ENCODE data around the gene MYLK.

The MYLK gene

GRCh38 chr3:123861081-123861836, 22.9 kb downstream of the MYLK start:
- no peak for DNase-seq (ENCODE audit: low read depth in 1 of 2, low spot score in 1 of 2)
- Histone ChIP-seq H3K27ac (replicated peaks) (no peak overlapping the region), H3K27me3 (ENCODE audit: insufficient read depth, poor library complexity, severe bottlenecking) (no peaks in the 10 kb centered on the region), H3K4me3 (replicated peaks; ENCODE audit: insufficient read depth, low read length) (no peak overlapping the region)
- no peak for TF ChIP-seq CTCF (IDR thresholded peaks at IDR 0.05; ENCODE audit: insufficient read depth, low read length)
- no peak for TF ChIP-seq GABPA (IDR thresholded peaks at IDR 0.05; ENCODE audit: low read depth)
- TF ChIP-seq SPI1 (IDR thresholded peaks at IDR 0.05; ENCODE audit: borderline replicate concordance, low read depth) = no peak
- TF ChIP-seq POLR2AphosphoS5 (IDR thresholded peaks at IDR 0.05; ENCODE audit: low read depth) = no peak
- TF ChIP-seq REST (IDR thresholded peaks at IDR 0.05; ENCODE audit: insufficient replicate concordance, low read depth) = no peak

GRCh38 chr3:123859177-123859576, 25.0 kb downstream of the MYLK start:
- no peak for TF ChIP-seq POLR2AphosphoS5 (IDR thresholded peaks at IDR 0.05; ENCODE audit: low read depth)
- TF ChIP-seq CTCF (IDR thresholded peaks at IDR 0.05; ENCODE audit: insufficient read depth, low read length) = no peak
- TF ChIP-seq SPI1 (IDR thresholded peaks at IDR 0.05; ENCODE audit: borderline replicate concordance, low read depth) = no peak
- TF ChIP-seq GABPA (IDR thresholded peaks at IDR 0.05; ENCODE audit: low read depth) = no peak
- TF ChIP-seq REST (IDR thresholded peaks at IDR 0.05; ENCODE audit: insufficient replicate concordance, low read depth) = no peak
- H3K27ac ChIP-seq (replicated peaks) = no peak overlapping the region
- H3K27me3 ChIP-seq (ENCODE audit: insufficient read depth, poor library complexity, severe bottlenecking) = no peaks in the 10 kb centered on the region
- no peak overlapping the region for H3K4me3 ChIP-seq (replicated peaks; ENCODE audit: insufficient read depth, low read length)
- no peak for DNase-seq (ENCODE audit: low read depth in 1 of 2, low spot score in 1 of 2)

- H3K27ac ChIP-seq (replicated peaks) = no peak overlapping the region
- DNase-seq (ENCODE audit: low read depth in 1 of 2, low spot score in 1 of 2) = no peak
These were observed 29.2 kb downstream of the MYLK start for GRCh38 chr3:123854905-123855304.

GRCh38 chr3:123853686-123854372, 30.3 kb downstream of the MYLK start:
- no peak for DNase-seq (ENCODE audit: low read depth in 1 of 2, low spot score in 1 of 2)
- H3K27me3 ChIP-seq (ENCODE audit: insufficient read depth, poor library complexity, severe bottlenecking) = no peaks in the 10 kb centered on the region
- no peak overlapping the region for H3K4me3 ChIP-seq (replicated peaks; ENCODE audit: insufficient read depth, low read length)
- TF ChIP-seq REST (IDR thresholded peaks at IDR 0.05; ENCODE audit: insufficient replicate concordance, low read depth) = no peak
- no peak for TF ChIP-seq POLR2AphosphoS5 (IDR thresholded peaks at IDR 0.05; ENCODE audit: low read depth)
- no peak for TF ChIP-seq GABPA (IDR thresholded peaks at IDR 0.05; ENCODE audit: low read depth)
- no peak for TF ChIP-seq CTCF (IDR thresholded peaks at IDR 0.05; ENCODE audit: insufficient read depth, low read length)
- no peak for TF ChIP-seq SPI1 (IDR thresholded peaks at IDR 0.05; ENCODE audit: borderline replicate concordance, low read depth)
- H3K27ac ChIP-seq (replicated peaks) = no peak overlapping the region

More at GRCh38 chr3:123854905-123855304, 29.2 kb downstream of the MYLK start:
- Histone ChIP-seq H3K27me3 (ENCODE audit: insufficient read depth, poor library complexity, severe bottlenecking) (no peaks in the 10 kb centered on the region), H3K4me3 (replicated peaks; ENCODE audit: insufficient read depth, low read length) (no peak overlapping the region)
- TF ChIP-seq POLR2AphosphoS5 (IDR thresholded peaks at IDR 0.05; ENCODE audit: low read depth) (no peak), GABPA (IDR thresholded peaks at IDR 0.05; ENCODE audit: low read depth) (no peak)

Data from HL-60 (cell line).